CD1c-positive myeloid dendritic cell (primary cell): ENCODE measurements around the gene MTG2.

Experiments used
- DNase-seq: peaks from one replicate; pipeline ENCODE4 v3.0.0-alpha.2; 2016; ENCODE audit errors: extremely low spot score

Gene MTG2

GRCh38 chr20:62252342-62252966 is 69.6 kb downstream of the MTG2 start:
- DNase-seq: no peak
